GM21367 (cell line): ENCODE data around the gene ZDHHC14.
"Not testable (repeated sequence)": the region's sequence is repeated elsewhere in the genome, so short reads cannot be mapped to it uniquely, and the experiment has no call there.

Experiments used
- ATAC-seq: cut with Tn5 transposase; IDR thresholded peaks from one replicate; pipeline ENCODE4 v1.9.1; 2021; ENCODE audit not compliant: unreplicated experiment

Gene ZDHHC14

GRCh38 chr6:157548635-157549467 is 167.9 kb downstream of the ZDHHC14 start:
- peak; percentile 51 for ATAC-seq

DNA sequence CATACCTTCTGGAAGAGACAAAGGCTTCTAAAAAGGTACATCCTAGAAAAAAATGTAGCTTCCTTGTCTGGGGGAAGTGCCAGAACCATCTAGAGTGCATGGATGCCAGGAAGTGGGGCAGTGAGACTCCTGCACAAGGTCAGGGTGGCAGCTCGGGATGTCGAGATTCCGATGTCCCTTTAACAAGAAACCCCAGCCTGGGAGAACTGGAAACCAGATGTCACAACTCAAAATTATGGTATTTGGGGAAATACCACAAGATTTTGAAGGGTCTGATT is 168.4 kb downstream of the ZDHHC14 start:
- no peak for ATAC-seq

GRCh38 chr6:157550114-157550989 is 169.4 kb downstream of the ZDHHC14 start:
- ATAC-seq, result peak; percentile 42

GRCh38 chr6:157551041-157551832 is 170.2 kb downstream of the ZDHHC14 start:
- no peak for ATAC-seq

GRCh38 chr6:157552081-157552747 is 171.2 kb downstream of the ZDHHC14 start:
- no peak for ATAC-seq

- no peak for ATAC-seq
Measured at GRCh38 chr6:157552820-157553485, 172.0 kb downstream of the ZDHHC14 start.

DNA sequence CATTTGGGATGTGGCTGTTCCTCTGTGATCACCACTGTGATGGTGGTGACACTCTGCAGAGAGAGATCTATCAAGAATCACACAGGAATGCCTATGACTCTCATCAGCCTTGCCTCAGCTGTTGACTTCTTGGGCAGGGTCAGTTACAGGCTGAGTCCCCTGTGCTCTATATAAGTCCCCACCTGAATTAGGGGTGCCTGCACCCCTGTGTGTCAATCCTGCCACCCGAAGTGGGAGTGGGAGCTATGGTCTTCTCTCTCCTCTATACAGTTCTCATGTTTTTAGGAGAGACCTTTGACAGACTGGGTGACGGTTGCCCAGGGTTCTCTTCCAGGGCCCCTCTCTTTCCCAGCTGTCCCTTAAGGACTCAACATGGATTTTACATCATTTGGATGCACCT is 173.8 kb downstream of the ZDHHC14 start:
- no peak for ATAC-seq

- no peak for ATAC-seq
Measured at GRCh38 chr6:157555455-157556143, 174.6 kb downstream of the ZDHHC14 start.

- no peak for ATAC-seq
Measured at GRCh38 chr6:157556144-157556645, 175.2 kb downstream of the ZDHHC14 start.

DNA sequence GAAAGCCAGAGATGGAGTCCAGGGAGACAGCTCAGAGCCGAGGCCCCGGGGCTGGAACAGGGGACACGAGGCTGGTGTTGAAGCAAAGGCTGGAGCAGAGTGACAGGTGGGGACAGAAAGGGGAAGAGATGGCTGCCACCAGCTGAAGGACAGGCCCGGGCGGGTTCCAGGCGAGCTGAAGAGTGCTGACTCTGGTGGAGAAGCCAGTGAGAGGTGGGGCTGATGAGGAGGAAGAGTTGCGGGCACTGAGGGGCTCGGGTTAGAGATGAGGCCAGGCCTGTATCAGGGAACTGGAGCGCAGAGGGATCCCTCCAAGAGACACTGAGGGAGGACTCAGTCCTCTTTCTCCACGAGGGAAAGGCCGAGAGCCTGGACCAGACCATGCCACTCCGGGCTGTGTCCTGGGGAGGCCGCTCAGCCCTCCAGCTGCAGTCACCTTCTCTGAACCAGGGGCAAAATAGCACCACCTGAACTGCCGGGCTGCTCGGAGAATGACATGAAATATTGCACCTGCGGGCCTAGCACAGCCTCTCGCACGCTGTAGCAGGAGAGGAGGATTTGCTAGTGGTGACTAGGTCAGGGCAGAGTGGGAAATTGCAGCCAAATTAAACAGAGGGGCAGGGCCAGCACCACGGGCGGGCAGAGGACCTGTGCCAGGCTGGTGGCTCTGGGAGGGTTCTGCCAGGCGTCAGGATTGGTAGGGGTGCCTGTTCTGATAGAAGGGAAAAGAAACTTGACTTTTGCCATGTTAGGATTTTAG is 175.9 kb downstream of the ZDHHC14 start:
- ATAC-seq, result no peak

GRCh38 chr6:157557559-157557958 is 176.6 kb downstream of the ZDHHC14 start:
- peak; percentile 45 for ATAC-seq

DNA sequence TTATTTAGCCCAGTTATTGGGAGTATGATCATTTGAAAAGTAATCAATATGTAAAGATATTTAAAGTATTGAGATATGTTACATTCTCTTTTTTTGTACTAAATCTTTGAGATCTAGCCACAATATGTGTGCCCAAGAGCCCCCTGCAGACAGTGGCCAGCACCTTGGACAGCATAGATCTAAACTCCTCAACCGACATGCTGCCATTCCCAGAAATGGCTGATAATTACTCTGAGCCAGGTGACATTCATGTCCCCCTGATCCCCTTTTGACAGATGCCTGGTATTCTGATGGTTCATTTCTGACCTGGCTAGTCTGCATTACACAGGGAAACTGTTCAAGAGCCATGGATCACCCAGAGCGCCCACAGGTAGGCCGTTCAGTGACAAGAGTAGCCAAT is 177.1 kb downstream of the ZDHHC14 start:
- no peak for ATAC-seq

DNA sequence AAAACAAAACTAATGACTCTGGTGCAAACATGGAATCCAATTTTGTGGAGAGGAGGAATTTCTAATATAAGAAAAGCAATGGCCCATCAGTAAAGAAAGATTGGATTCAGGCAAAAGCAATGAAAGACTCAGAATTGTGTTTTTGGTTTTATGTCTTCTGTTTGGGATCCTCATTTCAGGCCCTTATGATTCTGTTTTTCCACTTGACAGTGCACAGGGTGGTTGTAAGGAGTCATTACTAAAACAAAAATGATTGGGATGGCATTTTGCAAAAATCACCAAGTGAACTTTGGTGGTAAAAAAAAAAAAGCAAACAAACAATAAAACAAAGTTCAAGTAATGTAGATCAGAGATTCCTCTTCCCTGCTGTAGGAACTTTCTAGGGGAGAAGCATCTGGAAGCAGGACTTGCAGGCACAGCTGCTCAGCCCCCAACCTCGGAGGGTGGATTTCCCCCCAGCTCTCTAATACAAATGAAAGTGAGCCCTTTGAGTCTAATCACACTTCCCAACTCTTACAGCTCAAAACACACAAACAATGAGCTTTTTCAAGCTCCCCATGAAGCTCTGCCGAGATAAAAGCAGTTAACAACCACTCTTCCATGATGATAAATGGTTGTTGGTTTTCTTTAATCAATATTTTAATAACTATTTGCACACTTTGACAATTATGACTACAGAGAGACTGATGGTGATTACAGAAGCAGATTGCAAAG is 177.7 kb downstream of the ZDHHC14 start:
- no peak for ATAC-seq

DNA sequence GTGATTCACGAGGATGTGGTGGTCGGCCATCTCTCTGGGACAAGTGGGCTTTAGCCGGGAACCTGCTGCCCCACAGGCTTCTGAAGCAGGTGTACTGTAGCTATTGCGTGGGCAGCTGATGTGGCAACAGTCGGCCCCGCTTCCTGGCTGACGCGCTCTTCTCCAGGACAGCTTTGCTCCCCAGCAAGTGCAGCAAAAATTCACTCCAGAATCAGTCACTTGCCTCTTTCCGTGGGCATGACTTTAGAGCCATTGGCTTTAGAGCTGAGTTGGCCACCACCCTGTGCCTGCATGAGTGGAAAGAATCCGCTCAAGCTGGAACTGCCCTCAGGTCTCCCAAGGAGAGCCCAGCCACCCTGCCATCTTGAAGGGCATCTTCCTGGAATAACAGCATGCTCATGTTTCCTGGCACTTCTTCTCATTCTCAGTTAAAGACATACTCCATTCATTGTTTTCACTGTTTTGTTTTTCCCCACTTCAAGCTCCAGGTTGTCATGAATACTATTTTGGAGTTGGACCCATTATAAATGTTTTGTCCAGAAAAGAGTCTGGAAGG is 178.3 kb downstream of the ZDHHC14 start:
- ATAC-seq, result no peak

- ATAC-seq, result not testable (repeated sequence)
Measured at GRCh38 chr6:157560063-157560462, 179.1 kb downstream of the ZDHHC14 start.

- ATAC-seq, result no peak
Measured at GRCh38 chr6:157560691-157561413, 179.9 kb downstream of the ZDHHC14 start.

DNA sequence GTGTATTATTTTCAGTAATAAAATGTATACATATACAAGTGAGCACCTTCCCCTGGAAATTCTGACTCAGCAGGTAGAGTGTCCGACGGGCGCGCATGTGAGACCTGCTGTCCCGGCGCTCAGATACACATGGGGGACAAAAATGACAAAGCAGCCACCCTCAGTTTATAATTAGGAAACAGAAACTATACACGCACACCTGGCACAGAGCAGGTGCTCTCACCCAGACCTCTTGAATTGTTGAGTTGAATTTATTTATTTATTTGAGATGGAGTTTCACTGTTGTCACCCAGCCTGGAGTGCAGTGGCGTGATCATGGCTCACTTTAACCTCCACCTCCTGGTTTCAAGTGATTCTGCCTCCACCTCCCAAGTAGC is 180.4 kb downstream of the ZDHHC14 start:
- peak; percentile 24 for ATAC-seq
